HepG2 (cell line): Measurements from ENCODE around the gene PARD3. TPM values are rescaled to one million over a fixed set of nuclear protein-coding genes. Genes with fewer than 3 reads are reported as not detected.

ENCODE experiments used
- ATAC-seq: fragments of 200-7000 bp; cut with Tn5 transposase; 3 replicates; pipeline ENCODE4 v1.9.1; 2020; ENCODE audit warnings: mild to moderate bottlenecking, moderate library complexity
- BruUV-seq: library from RNA; stranded (reverse); fragments of 400-500 nt; replicated peaks from 2 replicates; lab custom pipeline; 2021; lab: Mats Ljungman, UMichigan
- CTCF ChIA-PET: fragments of 300-600 bp; formaldehyde crosslinking; extraction: SDS; loops from one replicate; lab custom pipeline; 2021; ENCODE audit warnings: low total read pairs, inconsistent platforms, low intra/inter-chr PET ratio; lab: Yijun Ruan, JAX
- POLR2A ChIA-PET: fragments of 350-600 bp; sonication (Branson Sonifier 250); formaldehyde crosslinking; loops from one replicate; lab custom pipeline; 2020; ENCODE audit warnings: antibody characterized with exemption, inconsistent platforms; lab: Yijun Ruan, JAX
- DNase-seq: peaks from one replicate; pipeline ENCODE4 v3.0.0-alpha.2; 2015; ENCODE audit warnings: low spot score
- FAIRE-seq: peaks from 3 replicates; lab custom pipeline; 2011; peaks lifted over from hg19 to GRCh38; lab: Jason Lieb, UNC
- H2AFZ ChIP-seq: one replicate; pipeline ENCODE4 v1.6.1; 2011; ENCODE audit warnings: low read length, inconsistent platforms
- H3K27ac ChIP-seq: fragments of 300-600 bp; 3 replicates; pipeline ENCODE4 v1.8.0; 2011; ENCODE audit warnings: mixed run types, mild to moderate bottlenecking, mixed read lengths, low read length, inconsistent platforms; ENCODE audit not compliant: insufficient read depth; ENCODE audit errors: extremely low read length
- H3K27me3 ChIP-seq, 2 experiments: fragments of 200-600 bp in 1 of 2; 2 replicates in 1 of 2; 3 replicates in 1 of 2; pipeline versions ENCODE4 v1.6.0 to v1.8.0; 2011; ENCODE audit warnings: low read length in 2 of 2, mild to moderate bottlenecking in 2 of 2, moderate library complexity in 2 of 2, inconsistent platforms in 1 of 2; ENCODE audit not compliant: insufficient read depth in 2 of 2, control insufficient read depth in 1 of 2
- H3K36me3 ChIP-seq, 2 experiments: fragments of 200-600 bp in 1 of 2; replicated peaks in 1 of 2; 2 replicates in 1 of 2; 3 replicates in 1 of 2; pipeline versions ENCODE4 v1.5.1 to v1.8.0; 2011; ENCODE audit warnings: low read length in 2 of 2, inconsistent platforms in 1 of 2; ENCODE audit not compliant: insufficient read depth in 2 of 2, control insufficient read depth in 1 of 2
- H3K4me1 ChIP-seq: 2 replicates; pipeline ENCODE4 v1.5.1; 2012; ENCODE audit warnings: low read length, inconsistent platforms; ENCODE audit not compliant: insufficient read depth
- H3K4me2 ChIP-seq: 2 replicates; pipeline ENCODE4 v1.6.0; 2011; ENCODE audit warnings: low read depth, low read length, inconsistent platforms
- H3K4me3 ChIP-seq, 3 experiments: fragments of 200-600 bp in 1 of 3; sonication (generic), shearing (Covaris generic) in 1 of 3; replicated peaks in 1 of 3; 2 replicates each; pipeline ENCODE4 v1.5.1; 2011 to 2016; ENCODE audit warnings: low read length in 3 of 3, inconsistent platforms in 2 of 3, low read depth in 2 of 3, mild to moderate bottlenecking in 2 of 3, control low read depth in 1 of 3, mixed read lengths in 1 of 3; ENCODE audit not compliant: insufficient read depth in 1 of 3
- H3K79me2 ChIP-seq: one replicate; pipeline ENCODE4 v1.6.1; 2011; ENCODE audit warnings: low read length, inconsistent platforms; ENCODE audit not compliant: insufficient read depth
- H3K9ac ChIP-seq: 2 replicates; pipeline ENCODE4 v1.6.0; 2011; ENCODE audit warnings: mild to moderate bottlenecking, low read depth, low read length, inconsistent platforms; ENCODE audit not compliant: insufficient read depth
- H3K9me3 ChIP-seq: 2 replicates; pipeline ENCODE4 v1.5.1; 2012; ENCODE audit warnings: mild to moderate bottlenecking, low read length
- H4K20me1 ChIP-seq: 2 replicates; pipeline ENCODE4 v1.6.0; 2011; ENCODE audit warnings: inconsistent platforms, mild to moderate bottlenecking, low read length, moderate library complexity; ENCODE audit not compliant: insufficient read depth
- CEBPZ ChIP-seq: IDR thresholded peaks from 2 replicates; pipeline ENCODE4 v1.6.1; 2012; ENCODE audit warnings: low read length, improper control_type of control experiment
- HMGXB3 ChIP-seq: sonication (generic); formaldehyde crosslinking; IDR thresholded peaks from 2 replicates; pipeline ENCODE4 v1.4.0; 2020; ENCODE audit warnings: missing genetic modification reagents, borderline replicate concordance
- NFE2L2 ChIP-seq: fragments of 150-350 bp; IDR thresholded peaks from 2 replicates; pipeline ENCODE4 v1.6.1; 2014; ENCODE audit warnings: low read length
- POLR2A ChIP-seq, 2 experiments: IDR thresholded peaks; 2 replicates each; pipeline ENCODE4 v1.6.1; 2011; ENCODE audit warnings: low read depth in 2 of 2, low read length in 2 of 2, mild to moderate bottlenecking in 1 of 2, moderate library complexity in 1 of 2; ENCODE audit not compliant: insufficient read depth in 1 of 2
- SOX6 ChIP-seq, 2 experiments: fragments of 450-650 bp in 1 of 2; sonication (generic) in 1 of 2; formaldehyde crosslinking in 1 of 2; IDR thresholded peaks; 2 replicates each; pipeline versions ENCODE4 v1.4.0 to v1.6.1; 2017 to 2020; ENCODE audit warnings: antibody characterized with exemption in 1 of 2, mild to moderate bottlenecking in 1 of 2, missing genetic modification reagents in 1 of 2
- ZSCAN12 ChIP-seq: sonication (generic); formaldehyde crosslinking; IDR thresholded peaks from 2 replicates; pipeline ENCODE4 v1.9.0; 2021; ENCODE audit warnings: mild to moderate bottlenecking, missing genetic modification reagents
- ZSCAN29 ChIP-seq: sonication (generic); formaldehyde crosslinking; conservative IDR thresholded peaks from 2 replicates; pipeline ENCODE4 v1.4.0; 2020; ENCODE audit warnings: mild to moderate bottlenecking, missing genetic modification reagents
- in situ Hi-C: cut with HindIII; loops from 2 replicates; pipeline ENCODE4 v1.10.0; 2017; ENCODE audit warnings: low pct_unique_long_range_greater_than_20kb; ENCODE audit not compliant: extremely low pct_ligation_motif_present
- intact Hi-C: fragments of 100-400 bp; cut with micrococcal nuclease; formaldehyde crosslinking; loops from one replicate; pipeline ENCODE4 v1.10.0; 2022; ENCODE audit not compliant: unreplicated experiment
- polyA plus RNA-seq, 8 experiments: library from polyadenylated mRNA; depleted of rRNA in 3 of 8; stranded (reverse) in 7 of 8; unstranded in 1 of 8; fragments of >200 nt; fragmentation: Illumina TruSeq in 4 of 8; extraction: Trizol in 4 of 8; gene quantifications; 2 replicates each; pipeline versions ENCODE4 v1.2.1 to v1.2.3, GENCODE V29; 2011 to 2016; ENCODE audit warnings: low read depth in 4 of 8, missing spikeins in 1 of 8, mixed read lengths in 1 of 8; ENCODE audit not compliant: insufficient read depth in 1 of 8
- small RNA-seq, 3 experiments: library from RNA; depleted of rRNA; stranded (forward); fragments of <200 nt; gene quantifications; one replicate each; pipeline ENCODE3, GENCODE V24; 2012; ENCODE audit warnings: low read depth in 2 of 3, low replicate concordance in 1 of 3; ENCODE audit not compliant: insufficient read length in 3 of 3, insufficient read depth in 2 of 3
- total RNA-seq, 5 experiments: library from RNA; depleted of rRNA; stranded (reverse); fragments of >200 nt; fragmentation: Illumina TruSeq; extraction: Trizol; gene quantifications; 2 replicates each; pipeline ENCODE4 v1.2.3, GENCODE V29; 2016; ENCODE audit warnings: low read depth in 1 of 5

The PARD3 gene
- total and polyA plus RNA-seq, 2 of the 13 experiments (the other 11 are each of a cell fraction or from before 2014, with no cell fraction given): 40.9 to 60.0 TPM

GRCh38 chr10:34061841-34062240 lies 753.3 kb downstream of the PARD3 start:
- no peaks in the 10 kb centered on the region for H3K36me3 ChIP-seq
- no peak overlapping the region for H3K4me3 ChIP-seq
- H3K4me2 ChIP-seq: no peak overlapping the region
- H3K4me1 ChIP-seq: 0 out of 2 replicates have a peak, but pooled peaks cover 8% of the 10 kb centered on the region
- intact Hi-C loops: no loop called here
- TF ChIP-seq CEBPZ (no peak), NFE2L2 (no peak), ZSCAN29 (CRISPR knock-in tag) (no peak), ZSCAN12 (no peak), POLR2A (IDR thresholded peaks at IDR 0.05; ENCODE audit: insufficient read depth in 1 of 2, low read depth in 2 of 2, low read length in 2 of 2) (no peak), SOX6 (IDR thresholded peaks at IDR 0.05) (no peak), SOX6 (CRISPR knock-in tag; IDR thresholded peaks at IDR 0.05) (no peak), HMGXB3 (CRISPR knock-in tag) (no peak)
- ATAC-seq (no peak), FAIRE-seq (no peak), DNase-seq (no peak)
- no peaks in the 10 kb centered on the region for H3K79me2 ChIP-seq
- peaks cover 7% of the 10 kb centered on the region; the same call in 1 of the 2 replicates for H3K9me3 ChIP-seq
- H4K20me1 ChIP-seq: no peaks in the 10 kb centered on the region
- H3K9ac ChIP-seq: no peak overlapping the region
- no TSS peak for BruUV-seq
- POLR2A ChIA-PET: no interaction called here
- in situ Hi-C loops: no loop called here
- H3K27ac ChIP-seq: no peak overlapping the region
- peaks cover 0 to 3% of the 10 kb centered on the region in 2 experiments; a peak in 2 of 5 replicates for H3K27me3 ChIP-seq
- H2AFZ ChIP-seq: no peak overlapping the region
- CTCF ChIA-PET: no interaction called here

Small RNA genes lying within 50 kb of the gene (small RNA-seq; reads per million reads assigned to genes)
- 0 reads per million in 3 experiments for gene ELOBP4
- 0 reads per million in 3 experiments for gene RF00019
- gene RPL37P18: 0 to 0.97 (median 0) reads per million in 3 experiments
